ENCODE measurements around the gene CDC42. TPM values are rescaled to one million over a fixed set of nuclear protein-coding genes. Genes with fewer than 3 reads are reported as not detected.
"Not testable (repeated sequence)": the region's sequence is repeated elsewhere in the genome, so short reads cannot be mapped to it uniquely, and the experiment has no call there.

The CDC42 gene
- total RNA-seq, 1 donor from 2014 or later: 71.5 TPM

DNA sequence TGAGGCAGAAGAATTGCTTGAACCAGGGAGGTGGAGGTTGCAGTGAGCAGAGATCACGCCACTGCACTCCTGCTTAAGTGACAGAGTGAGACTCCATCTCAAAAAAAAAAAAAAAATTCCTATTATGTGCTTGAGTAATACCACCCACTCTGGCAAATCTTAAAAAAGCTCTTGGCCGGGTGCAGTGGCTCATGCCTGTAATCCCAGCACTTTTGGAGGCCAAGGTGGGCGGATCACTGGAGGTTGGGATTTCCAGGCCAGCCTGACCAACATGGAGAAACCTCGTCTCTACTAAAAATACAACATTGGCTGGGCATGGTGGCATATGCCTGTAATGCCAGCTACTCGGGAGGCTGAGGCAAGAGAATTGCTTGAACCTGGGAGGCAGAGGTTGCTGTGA is 17.7 kb upstream of the CDC42 start:
- not testable (repeated sequence) for H3K4me3 ChIP-seq (ENCODE audit: low read length in 3 of 3); H3K9ac ChIP-seq (ENCODE audit: low read depth in 1 of 3, low read length in 3 of 3); H3K27ac ChIP-seq (ENCODE audit: low read depth, low read length); H3K9me3 ChIP-seq (ENCODE audit: control insufficient read depth in 3 of 3, low read length in 3 of 3); H3K27me3 ChIP-seq (ENCODE audit: control insufficient read depth in 3 of 3, insufficient read depth in 3 of 3, low read length in 3 of 3); H3K36me3 ChIP-seq (ENCODE audit: control insufficient read depth in 3 of 3, insufficient read depth in 3 of 3, low read length in 3 of 3)
- H3K4me1 ChIP-seq (ENCODE audit: control insufficient read depth in 3 of 3, insufficient read depth in 3 of 3, low read length in 3 of 3): peaks cover 11 to 30% (median 16%) of the 10 kb centered on the region in 3 donors

- Histone ChIP-seq H3K4me1 (ENCODE audit: control insufficient read depth in 3 of 3, insufficient read depth in 3 of 3, low read length in 3 of 3) (peaks cover 14 to 28% (median 22%) of the 10 kb centered on the region in 3 donors), H3K36me3 (ENCODE audit: control insufficient read depth in 3 of 3, insufficient read depth in 3 of 3, low read length in 3 of 3) (no peaks in the 10 kb centered on the region), H3K4me3 (ENCODE audit: low read length in 3 of 3) (peak overlapping the region in 1 of 3 donors; percentile 37), H3K9me3 (ENCODE audit: control insufficient read depth in 3 of 3, low read length in 3 of 3) (no peaks in the 10 kb centered on the region), H3K27ac (ENCODE audit: low read depth, low read length) (peak overlapping the region; percentile 86), H3K27me3 (ENCODE audit: control insufficient read depth in 3 of 3, insufficient read depth in 3 of 3, low read length in 3 of 3) (no peaks in the 10 kb centered on the region), H3K9ac (ENCODE audit: low read depth in 1 of 3, low read length in 3 of 3) (peak overlapping the region in 1 of 3 donors; percentile 12)
Measured at GRCh38 chr1:22037520-22037919, 15.0 kb upstream of the CDC42 start.

GRCh38 chr1:22038036-22038435 is 14.5 kb upstream of the CDC42 start:
- Histone ChIP-seq H3K4me3 (ENCODE audit: low read length in 3 of 3) (peak overlapping the region; percentile 31 to 48 (median 37)), H3K4me1 (ENCODE audit: control insufficient read depth in 3 of 3, insufficient read depth in 3 of 3, low read length in 3 of 3) (peaks cover 14 to 28% (median 22%) of the 10 kb centered on the region in 3 donors), H3K27ac (ENCODE audit: low read depth, low read length) (peak overlapping the region; percentile 86), H3K9ac (ENCODE audit: low read depth in 1 of 3, low read length in 3 of 3) (peak overlapping the region in 1 of 3 donors; percentile 11), H3K9me3 (ENCODE audit: control insufficient read depth in 3 of 3, low read length in 3 of 3) (no peaks in the 10 kb centered on the region), H3K36me3 (ENCODE audit: control insufficient read depth in 3 of 3, insufficient read depth in 3 of 3, low read length in 3 of 3) (no peaks in the 10 kb centered on the region), H3K27me3 (ENCODE audit: control insufficient read depth in 3 of 3, insufficient read depth in 3 of 3, low read length in 3 of 3) (no peaks in the 10 kb centered on the region)

DNA sequence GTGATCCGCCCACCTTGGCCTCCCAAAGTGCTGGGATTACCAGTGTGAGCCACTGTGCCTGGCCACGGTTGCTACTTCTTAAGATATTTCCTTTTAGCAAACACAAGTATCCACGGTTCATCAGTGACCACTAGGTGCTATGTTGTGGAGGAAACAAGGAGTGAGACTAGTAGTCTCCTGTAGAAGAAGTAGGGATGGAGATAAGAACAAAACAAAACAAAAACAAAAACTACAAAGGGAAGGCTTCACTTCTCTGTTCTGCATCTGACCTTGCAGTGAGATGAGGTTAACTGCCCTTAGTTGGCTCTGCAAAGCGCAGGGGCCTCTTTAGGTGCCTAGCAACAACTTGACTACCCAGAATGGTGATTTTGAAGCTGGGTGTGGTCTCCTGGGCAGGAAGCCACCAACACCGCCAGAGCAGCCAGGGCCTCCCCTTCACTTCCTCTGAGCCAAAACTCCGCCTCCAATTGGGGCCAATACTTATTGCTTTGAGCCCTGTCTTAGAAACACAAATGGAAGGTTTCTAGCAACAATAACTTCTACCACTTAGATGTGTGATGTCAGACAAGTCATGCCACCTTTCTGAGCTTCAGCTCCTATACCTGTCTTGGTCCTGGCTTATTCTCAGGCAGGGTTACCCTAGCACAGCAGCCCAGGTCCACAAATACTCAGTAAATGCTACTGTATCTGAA is 12.8 kb upstream of the CDC42 start:
- Histone ChIP-seq H3K27me3 (ENCODE audit: control insufficient read depth in 3 of 3, insufficient read depth in 3 of 3, low read length in 3 of 3) (no peaks in the 10 kb centered on the region), H3K9me3 (ENCODE audit: control insufficient read depth in 3 of 3, low read length in 3 of 3) (no peaks in the 10 kb centered on the region), H3K36me3 (ENCODE audit: control insufficient read depth in 3 of 3, insufficient read depth in 3 of 3, low read length in 3 of 3) (no peaks in the 10 kb centered on the region), H3K27ac (ENCODE audit: low read depth, low read length) (peak overlapping the region; percentile 25), H3K4me3 (ENCODE audit: low read length in 3 of 3) (no peak overlapping the region), H3K9ac (ENCODE audit: low read depth in 1 of 3, low read length in 3 of 3) (peak overlapping the region in 1 of 3 donors; percentile 4), H3K4me1 (ENCODE audit: control insufficient read depth in 3 of 3, insufficient read depth in 3 of 3, low read length in 3 of 3) (peaks cover 14 to 27% (median 22%) of the 10 kb centered on the region in 3 donors)

GRCh38 chr1:22040286-22040623 is 12.3 kb upstream of the CDC42 start:
- Histone ChIP-seq H3K36me3 (ENCODE audit: control insufficient read depth in 3 of 3, insufficient read depth in 3 of 3, low read length in 3 of 3) (no peaks in the 10 kb centered on the region), H3K27ac (ENCODE audit: low read depth, low read length) (peak overlapping the region; percentile 25), H3K9ac (ENCODE audit: low read depth in 1 of 3, low read length in 3 of 3) (peak overlapping the region in 1 of 3 donors; percentile 4), H3K4me1 (ENCODE audit: control insufficient read depth in 3 of 3, insufficient read depth in 3 of 3, low read length in 3 of 3) (peaks cover 10 to 22% (median 21%) of the 10 kb centered on the region in 3 donors), H3K4me3 (ENCODE audit: low read length in 3 of 3) (no peak overlapping the region), H3K9me3 (ENCODE audit: control insufficient read depth in 3 of 3, low read length in 3 of 3) (no peaks in the 10 kb centered on the region), H3K27me3 (ENCODE audit: control insufficient read depth in 3 of 3, insufficient read depth in 3 of 3, low read length in 3 of 3) (no peaks in the 10 kb centered on the region)

DNA sequence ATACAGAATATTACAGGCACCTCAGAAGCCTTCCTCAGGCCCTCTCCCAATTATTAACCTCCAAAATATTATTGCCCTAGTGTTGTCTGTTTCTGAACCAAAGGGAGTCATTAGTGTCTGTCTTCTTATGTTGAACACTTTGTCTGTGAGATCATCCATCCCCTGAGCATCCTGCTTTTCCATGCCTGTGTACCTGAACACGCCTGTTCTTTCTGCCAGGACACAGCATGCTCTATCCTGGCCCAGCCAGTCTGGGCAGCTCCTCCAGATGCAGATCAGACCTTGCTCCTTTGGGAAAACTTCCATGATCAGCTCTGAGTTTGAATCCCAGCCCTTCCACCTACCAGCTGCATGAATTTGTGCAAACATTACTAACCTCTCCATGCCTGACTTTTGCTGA is 11.0 kb upstream of the CDC42 start:
- Histone ChIP-seq H3K4me1 (ENCODE audit: control insufficient read depth in 3 of 3, insufficient read depth in 3 of 3, low read length in 3 of 3) (peaks cover 10 to 22% (median 20%) of the 10 kb centered on the region in 3 donors), H3K36me3 (ENCODE audit: control insufficient read depth in 3 of 3, insufficient read depth in 3 of 3, low read length in 3 of 3) (no peaks in the 10 kb centered on the region), H3K27me3 (ENCODE audit: control insufficient read depth in 3 of 3, insufficient read depth in 3 of 3, low read length in 3 of 3) (no peaks in the 10 kb centered on the region), H3K9ac (ENCODE audit: low read depth in 1 of 3, low read length in 3 of 3) (no peak overlapping the region), H3K9me3 (ENCODE audit: control insufficient read depth in 3 of 3, low read length in 3 of 3) (no peaks in the 10 kb centered on the region), H3K4me3 (ENCODE audit: low read length in 3 of 3) (no peak overlapping the region), H3K27ac (ENCODE audit: low read depth, low read length) (no peak overlapping the region)

DNA sequence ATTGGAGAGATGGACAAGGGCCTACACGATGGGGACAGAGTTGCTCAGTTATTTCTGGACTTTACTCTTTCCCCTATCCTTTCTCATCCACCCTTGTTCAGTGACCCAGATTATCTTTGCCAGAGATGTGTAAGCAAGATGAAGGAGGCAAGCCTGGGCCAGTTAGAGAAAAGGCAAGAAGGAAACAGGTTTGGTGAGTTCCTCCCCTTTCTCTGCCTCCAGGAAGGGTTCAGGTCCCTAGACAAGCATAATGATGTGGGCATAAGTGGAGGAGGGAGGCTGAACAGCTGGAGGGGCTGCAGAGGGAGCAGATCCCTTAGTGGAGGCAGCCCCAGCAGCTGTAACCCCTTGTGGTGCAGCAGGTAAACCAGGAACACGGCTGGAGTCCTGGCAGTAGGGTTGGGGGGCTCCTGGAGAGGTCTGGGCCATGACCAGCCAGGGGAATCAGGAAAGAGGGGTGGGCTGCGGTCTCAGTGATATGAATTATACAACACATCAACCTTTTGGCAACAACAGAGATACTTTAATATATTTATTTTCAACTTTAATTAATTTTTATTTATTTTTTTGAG is 9.2 kb upstream of the CDC42 start:
- Histone ChIP-seq H3K4me1 (ENCODE audit: control insufficient read depth in 3 of 3, insufficient read depth in 3 of 3, low read length in 3 of 3) (peaks cover 6 to 11% (median 10%) of the 10 kb centered on the region in 3 donors), H3K9me3 (ENCODE audit: control insufficient read depth in 3 of 3, low read length in 3 of 3) (no peaks in the 10 kb centered on the region), H3K27ac (ENCODE audit: low read depth, low read length) (no peak overlapping the region), H3K9ac (ENCODE audit: low read depth in 1 of 3, low read length in 3 of 3) (no peak overlapping the region), H3K27me3 (ENCODE audit: control insufficient read depth in 3 of 3, insufficient read depth in 3 of 3, low read length in 3 of 3) (no peaks in the 10 kb centered on the region), H3K4me3 (ENCODE audit: low read length in 3 of 3) (no peak overlapping the region), H3K36me3 (ENCODE audit: control insufficient read depth in 3 of 3, insufficient read depth in 3 of 3, low read length in 3 of 3) (no peaks in the 10 kb centered on the region)

- H3K27ac ChIP-seq (ENCODE audit: low read depth, low read length): no peak overlapping the region
- no peak overlapping the region for H3K4me3 ChIP-seq (ENCODE audit: low read length in 3 of 3)
- no peaks in the 10 kb centered on the region for H3K27me3 ChIP-seq (ENCODE audit: control insufficient read depth in 3 of 3, insufficient read depth in 3 of 3, low read length in 3 of 3)
- H3K9ac ChIP-seq (ENCODE audit: low read depth in 1 of 3, low read length in 3 of 3): no peak overlapping the region
- peaks cover 2 to 6% (median 4%) of the 10 kb centered on the region in 3 donors for H3K4me1 ChIP-seq (ENCODE audit: control insufficient read depth in 3 of 3, insufficient read depth in 3 of 3, low read length in 3 of 3)
- H3K36me3 ChIP-seq (ENCODE audit: control insufficient read depth in 3 of 3, insufficient read depth in 3 of 3, low read length in 3 of 3): no peaks in the 10 kb centered on the region
- no peaks in the 10 kb centered on the region for H3K9me3 ChIP-seq (ENCODE audit: control insufficient read depth in 3 of 3, low read length in 3 of 3)
Measured at GRCh38 chr1:22044690-22045420, 7.7 kb upstream of the CDC42 start.

GRCh38 chr1:22045604-22046228 is 6.8 kb upstream of the CDC42 start:
- H3K27ac ChIP-seq (ENCODE audit: low read depth, low read length): no peak overlapping the region
- no peaks in the 10 kb centered on the region for H3K4me1 ChIP-seq (ENCODE audit: control insufficient read depth in 3 of 3, insufficient read depth in 3 of 3, low read length in 3 of 3)
- no peak overlapping the region for H3K4me3 ChIP-seq (ENCODE audit: low read length in 3 of 3)
- no peaks in the 10 kb centered on the region for H3K27me3 ChIP-seq (ENCODE audit: control insufficient read depth in 3 of 3, insufficient read depth in 3 of 3, low read length in 3 of 3)
- H3K9ac ChIP-seq (ENCODE audit: low read depth in 1 of 3, low read length in 3 of 3): no peak overlapping the region
- H3K36me3 ChIP-seq (ENCODE audit: control insufficient read depth in 3 of 3, insufficient read depth in 3 of 3, low read length in 3 of 3): no peaks in the 10 kb centered on the region
- H3K9me3 ChIP-seq (ENCODE audit: control insufficient read depth in 3 of 3, low read length in 3 of 3): no peaks in the 10 kb centered on the region
